Adipocyte (in vitro differentiated cells): Measurements from ENCODE around the gene SH3RF3.

Source experiments
- DNase-seq: peaks from one replicate; pipeline ENCODE4 v3.0.0-alpha.2; 2015; ENCODE audit warnings: low read depth
- H3K27me3 ChIP-seq: replicated peaks from 2 replicates; pipeline ENCODE4 v1.7.0; 2013; ENCODE audit warnings: mild to moderate bottlenecking, low read length, moderate library complexity; ENCODE audit not compliant: control insufficient read depth, insufficient read depth
- H3K36me3 ChIP-seq: 2 replicates; pipeline ENCODE4 v1.7.0; 2013; ENCODE audit warnings: low read length, mild to moderate bottlenecking, moderate library complexity; ENCODE audit not compliant: control insufficient read depth, insufficient read depth, severe bottlenecking
- H3K4me1 ChIP-seq: 2 replicates; pipeline ENCODE4 v1.7.0; 2013; ENCODE audit warnings: mild to moderate bottlenecking, low read length, moderate library complexity; ENCODE audit not compliant: control insufficient read depth, insufficient read depth
- H3K4me3 ChIP-seq: 2 replicates; pipeline ENCODE4 v1.7.0; 2013; ENCODE audit warnings: mild to moderate bottlenecking, low read length, moderate library complexity
- H3K9ac ChIP-seq: 2 replicates; pipeline ENCODE4 v1.7.0; 2013; ENCODE audit warnings: mild to moderate bottlenecking, low read length, moderate library complexity
- H3K9me3 ChIP-seq: 2 replicates; pipeline ENCODE4 v1.7.0; 2013; ENCODE audit warnings: mild to moderate bottlenecking, low read length, moderate library complexity; ENCODE audit not compliant: control insufficient read depth

SH3RF3 gene

GRCh38 chr2:109174626-109175349 lies 45.8 kb downstream of the SH3RF3 start:
- peak overlapping the region; percentile 37 for H3K4me3 ChIP-seq

GRCh38 chr2:109175350-109175678 lies 46.3 kb downstream of the SH3RF3 start:
- Histone ChIP-seq H3K9me3 (peaks cover 5% of the 10 kb centered on the region), H3K4me1 (peaks cover 51% of the 10 kb centered on the region), H3K27me3 (no peaks in the 10 kb centered on the region), H3K4me3 (peak overlapping the region; percentile 20), H3K9ac (no peak overlapping the region), H3K36me3 (no peaks in the 10 kb centered on the region)
- no peak for DNase-seq

More at GRCh38 chr2:109174626-109175349, 45.8 kb downstream of the SH3RF3 start:
- H3K27me3 ChIP-seq = no peaks in the 10 kb centered on the region
- peaks cover 5% of the 10 kb centered on the region for H3K9me3 ChIP-seq
- no peak for DNase-seq
- peak overlapping the region; percentile 61 for H3K9ac ChIP-seq
- H3K4me1 ChIP-seq = peaks cover 51% of the 10 kb centered on the region
- H3K36me3 ChIP-seq = no peaks in the 10 kb centered on the region

GRCh38 chr2:109176928-109177327 lies 47.9 kb downstream of the SH3RF3 start:
- no peak for DNase-seq
- H3K4me3 ChIP-seq = no peak overlapping the region
- H3K27me3 ChIP-seq = no peaks in the 10 kb centered on the region
- H3K4me1 ChIP-seq = peaks cover 38% of the 10 kb centered on the region
- no peaks in the 10 kb centered on the region for H3K36me3 ChIP-seq
- peaks cover 5% of the 10 kb centered on the region for H3K9me3 ChIP-seq
- H3K9ac ChIP-seq = no peak overlapping the region

DNA sequence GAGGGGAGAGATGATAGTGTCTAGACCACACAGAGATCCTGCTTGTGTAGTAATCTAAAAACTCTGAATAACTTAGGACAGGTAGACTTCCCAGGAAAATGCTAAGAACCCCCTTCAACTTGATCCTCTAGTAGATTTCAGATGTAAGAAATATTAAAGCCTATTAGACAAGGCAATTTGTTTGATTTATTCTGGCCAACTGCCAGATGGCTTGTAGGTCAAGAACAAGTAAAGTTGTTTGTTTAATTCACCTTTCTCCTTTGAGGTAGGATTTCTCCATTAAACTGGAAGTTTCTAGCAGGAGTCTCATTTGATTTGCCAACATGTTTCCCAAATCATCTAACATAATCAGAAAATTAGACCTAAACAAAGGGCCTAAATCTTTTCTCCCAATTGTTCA lies 48.6 kb downstream of the SH3RF3 start:
- peaks cover 5% of the 10 kb centered on the region for H3K9me3 ChIP-seq
- H3K27me3 ChIP-seq = no peaks in the 10 kb centered on the region
- no peaks in the 10 kb centered on the region for H3K36me3 ChIP-seq
- no peak overlapping the region for H3K9ac ChIP-seq
- no peak overlapping the region for H3K4me3 ChIP-seq
- H3K4me1 ChIP-seq = peaks cover 31% of the 10 kb centered on the region
- no peak for DNase-seq

- DNase-seq = no peak
- H3K4me1 ChIP-seq = peaks cover 17% of the 10 kb centered on the region
- no peak overlapping the region for H3K9ac ChIP-seq
- H3K27me3 ChIP-seq = no peaks in the 10 kb centered on the region
- H3K36me3 ChIP-seq = no peaks in the 10 kb centered on the region
- peaks cover 5% of the 10 kb centered on the region for H3K9me3 ChIP-seq
- no peak overlapping the region for H3K4me3 ChIP-seq
These were observed 50.0 kb downstream of the SH3RF3 start for GRCh38 chr2:109178968-109179367.

GRCh38 chr2:109180786-109181185 lies 51.8 kb downstream of the SH3RF3 start:
- Histone ChIP-seq H3K4me1 (peaks cover 16% of the 10 kb centered on the region), H3K9me3 (no peaks in the 10 kb centered on the region), H3K36me3 (no peaks in the 10 kb centered on the region), H3K4me3 (no peak overlapping the region), H3K9ac (no peak overlapping the region), H3K27me3 (no peaks in the 10 kb centered on the region)
- DNase-seq = no peak

- H3K9me3 ChIP-seq = no peaks in the 10 kb centered on the region
- no peaks in the 10 kb centered on the region for H3K27me3 ChIP-seq
- H3K4me3 ChIP-seq = no peak overlapping the region
- H3K4me1 ChIP-seq = peaks cover 23% of the 10 kb centered on the region
- peak; percentile 50 for DNase-seq
- H3K9ac ChIP-seq = no peak overlapping the region
- no peaks in the 10 kb centered on the region for H3K36me3 ChIP-seq
These were observed 53.4 kb downstream of the SH3RF3 start for GRCh38 chr2:109182426-109182825.

DNA sequence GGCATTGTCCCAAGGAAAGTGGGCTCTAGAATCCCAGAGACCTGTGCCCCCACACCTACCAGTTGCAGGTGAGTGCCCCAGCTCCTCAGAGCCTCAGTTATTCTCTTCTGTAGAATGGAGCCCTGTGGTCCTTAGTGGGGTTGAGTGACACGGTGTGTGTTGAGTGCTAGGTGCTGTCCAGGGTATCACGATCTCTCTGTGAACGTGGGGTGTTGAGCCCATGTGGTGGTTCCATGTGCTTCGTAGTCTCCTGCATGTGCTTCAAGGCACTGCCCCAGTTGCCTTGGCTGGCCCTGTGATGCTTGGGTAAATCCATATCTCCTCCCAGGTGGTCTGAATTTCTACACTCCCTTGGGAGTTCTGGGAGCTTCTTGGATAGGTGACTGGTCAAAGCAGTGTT lies 54.9 kb downstream of the SH3RF3 start:
- no peak overlapping the region for H3K4me3 ChIP-seq
- H3K9ac ChIP-seq = no peak overlapping the region
- H3K4me1 ChIP-seq = peaks cover 23% of the 10 kb centered on the region
- no peaks in the 10 kb centered on the region for H3K36me3 ChIP-seq
- no peak for DNase-seq
- H3K9me3 ChIP-seq = no peaks in the 10 kb centered on the region
- no peaks in the 10 kb centered on the region for H3K27me3 ChIP-seq

- Histone ChIP-seq H3K4me1 (peaks cover 23% of the 10 kb centered on the region), H3K36me3 (no peaks in the 10 kb centered on the region), H3K27me3 (no peaks in the 10 kb centered on the region), H3K9ac (no peak overlapping the region), H3K4me3 (no peak overlapping the region), H3K9me3 (no peaks in the 10 kb centered on the region)
- no peak for DNase-seq
These were observed 55.4 kb downstream of the SH3RF3 start for GRCh38 chr2:109184368-109184767.

- no peaks in the 10 kb centered on the region for H3K36me3 ChIP-seq
- peak overlapping the region; percentile 71 for H3K9ac ChIP-seq
- peak overlapping the region; percentile 14 for H3K4me3 ChIP-seq
- H3K9me3 ChIP-seq = no peaks in the 10 kb centered on the region
- peak; percentile 87 for DNase-seq
- H3K4me1 ChIP-seq = peaks cover 23% of the 10 kb centered on the region
- no peaks in the 10 kb centered on the region for H3K27me3 ChIP-seq
These were observed 56.3 kb downstream of the SH3RF3 start for GRCh38 chr2:109185338-109185737.

DNA sequence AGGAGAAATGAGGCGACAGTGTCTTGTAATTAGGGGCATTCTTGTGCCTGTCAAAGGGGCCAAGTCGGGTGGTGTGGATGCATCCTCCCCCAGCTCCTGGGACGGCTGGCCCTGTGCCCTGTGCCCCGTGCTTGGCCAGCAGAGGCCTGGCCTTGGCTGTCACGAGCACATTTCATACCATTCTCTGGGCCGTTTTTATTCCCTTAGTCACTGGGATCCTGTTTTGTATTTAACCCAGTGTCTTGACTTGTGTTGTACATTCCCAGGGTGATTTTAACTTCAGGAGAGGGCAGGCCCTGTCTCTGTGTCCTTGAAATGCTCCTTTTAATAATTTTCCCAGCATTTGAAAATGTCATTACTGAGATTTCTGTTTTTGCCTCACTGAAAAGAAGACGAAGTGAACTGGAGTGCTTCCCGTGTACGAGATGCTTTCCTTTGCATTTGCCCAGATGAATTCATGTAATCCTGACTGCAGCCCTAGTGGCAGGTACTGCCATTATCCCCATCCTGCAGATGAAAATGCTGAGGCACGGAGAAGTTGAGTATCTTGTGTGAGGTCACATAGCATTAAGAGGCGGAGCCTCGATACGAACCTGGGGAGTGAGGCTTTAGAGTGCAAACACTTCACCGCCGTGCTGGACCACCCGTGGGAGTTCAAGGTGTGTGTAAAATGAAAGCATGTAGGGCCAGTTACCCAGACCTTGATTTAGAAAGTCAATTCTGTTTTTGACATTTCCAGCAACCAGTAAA lies 57.0 kb downstream of the SH3RF3 start:
- peak overlapping the region; percentile 31 for H3K4me3 ChIP-seq
- peak; percentile 87 for DNase-seq
- no peaks in the 10 kb centered on the region for H3K9me3 ChIP-seq
- no peaks in the 10 kb centered on the region for H3K27me3 ChIP-seq
- no peaks in the 10 kb centered on the region for H3K36me3 ChIP-seq
- H3K4me1 ChIP-seq = peaks cover 23% of the 10 kb centered on the region
- peak overlapping the region; percentile 71 for H3K9ac ChIP-seq
